GM19328 (cell line): ENCODE results near the gene HEPN1.

ENCODE experiments used
- ATAC-seq: cut with Tn5 transposase; IDR thresholded peaks from one replicate; pipeline ENCODE4 v1.9.1; 2021; ENCODE audit warnings: mild to moderate bottlenecking, moderate library complexity; ENCODE audit not compliant: unreplicated experiment

The HEPN1 gene

GRCh38 chr11:124899383-124900145 is 19.5 kb upstream of the HEPN1 start:
- ATAC-seq = no peak

- ATAC-seq = no peak
These were observed 18.6 kb upstream of the HEPN1 start for GRCh38 chr11:124900464-124900863.

GRCh38 chr11:124902616-124903015 is 16.4 kb upstream of the HEPN1 start:
- ATAC-seq = no peak

- ATAC-seq = no peak
These were observed 3.3 kb upstream of the HEPN1 start for GRCh38 chr11:124915541-124916369.

GRCh38 chr11:124916370-124916710 is 2.7 kb upstream of the HEPN1 start:
- no peak for ATAC-seq

- ATAC-seq = no peak
These were observed 1.9 kb upstream of the HEPN1 start for GRCh38 chr11:124917115-124917637.

GRCh38 chr11:124919898-124920297 is 848 bp downstream of the HEPN1 start:
- no peak for ATAC-seq

- ATAC-seq = no peak
These were observed 1.3 kb downstream of the HEPN1 start for GRCh38 chr11:124920356-124920755.

- no peak for ATAC-seq
These were observed 2.0 kb downstream of the HEPN1 start for GRCh38 chr11:124920870-124921609.

- ATAC-seq = no peak
These were observed 3.8 kb downstream of the HEPN1 start for GRCh38 chr11:124922831-124923230.

GRCh38 chr11:124923296-124923695 is 4.2 kb downstream of the HEPN1 start:
- no peak for ATAC-seq

GRCh38 chr11:124928942-124929665 is 10.1 kb downstream of the HEPN1 start:
- no peak for ATAC-seq

GRCh38 chr11:124930799-124931198 is 11.7 kb downstream of the HEPN1 start:
- peak; percentile 79 for ATAC-seq

- ATAC-seq = no peak
These were observed 16.0 kb downstream of the HEPN1 start for GRCh38 chr11:124934862-124935547.

- ATAC-seq = no peak
These were observed 16.8 kb downstream of the HEPN1 start, which contains the start of gene HEPACAM for GRCh38 chr11:124935548-124936514. TSS of gene HEPACAM (minus strand) at chr11:124936047. CDS start at chr11:124936006, 41 bp downstream.

- no peak for ATAC-seq
These were observed 18.4 kb downstream of the HEPN1 start for GRCh38 chr11:124937336-124937935.

- ATAC-seq = no peak
These were observed 19.2 kb downstream of the HEPN1 start for GRCh38 chr11:124938206-124938765.

GRCh38 chr11:124938970-124939369 is 19.9 kb downstream of the HEPN1 start:
- no peak for ATAC-seq
